GM18951 (cell line): ENCODE measurements around the gene SLC13A2.

ENCODE experiments used
- POLR2A ChIP-seq: IDR thresholded peaks from 4 replicates; pipeline ENCODE4 v1.6.1; 2011; ENCODE audit warnings: mild to moderate bottlenecking; ENCODE audit not compliant: insufficient read length, insufficient read depth; ENCODE audit errors: extremely low read depth
- in situ Hi-C: fragments of 300-500 bp; cut with MboI; formaldehyde crosslinking; loops from one replicate; pipeline ENCODE4 v1.12.0; 2022; ENCODE audit warnings: low sequenced_read_pairs, mixed read lengths, inconsistent platforms; ENCODE audit not compliant: unreplicated experiment

The SLC13A2 gene

DNA sequence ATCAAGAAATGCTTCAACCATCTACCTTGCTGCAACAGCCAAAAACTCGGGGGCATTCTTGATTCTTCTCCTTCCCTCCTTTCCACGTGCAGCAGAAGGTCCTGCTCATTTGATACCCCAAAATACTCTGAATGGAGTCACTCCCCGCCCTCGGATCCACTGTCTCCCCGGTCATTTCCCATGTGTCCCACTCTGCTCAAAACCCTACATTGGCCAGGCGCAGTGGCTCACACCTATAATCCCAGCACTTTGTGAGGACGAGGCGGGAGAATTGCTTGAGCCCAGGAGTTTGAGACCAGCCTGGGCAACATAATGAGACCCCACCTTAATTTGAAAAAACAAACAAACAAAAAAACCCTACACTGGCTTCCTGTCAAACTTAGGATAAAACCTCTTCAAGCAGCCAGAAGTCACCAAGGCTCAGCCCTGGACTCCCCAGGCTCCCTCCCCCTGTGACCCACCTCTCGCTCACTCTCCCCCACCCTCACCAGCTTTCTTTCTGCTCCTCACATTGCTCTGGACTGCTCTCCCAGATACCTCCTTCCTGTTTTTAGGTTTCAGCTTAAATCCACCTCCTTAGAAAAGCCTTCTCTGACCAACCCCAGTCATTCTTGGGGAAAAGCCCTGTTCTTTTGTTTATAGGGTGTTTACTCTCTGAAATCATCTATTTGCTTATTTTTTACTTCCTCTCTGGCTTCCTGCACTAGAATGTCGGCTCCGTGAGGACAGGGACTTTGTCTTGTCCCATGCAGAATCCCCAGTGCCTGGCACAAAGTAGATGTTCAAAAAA is 2.8 kb downstream of the SLC13A2 start:
- in situ Hi-C loops: no loop called here

DNA sequence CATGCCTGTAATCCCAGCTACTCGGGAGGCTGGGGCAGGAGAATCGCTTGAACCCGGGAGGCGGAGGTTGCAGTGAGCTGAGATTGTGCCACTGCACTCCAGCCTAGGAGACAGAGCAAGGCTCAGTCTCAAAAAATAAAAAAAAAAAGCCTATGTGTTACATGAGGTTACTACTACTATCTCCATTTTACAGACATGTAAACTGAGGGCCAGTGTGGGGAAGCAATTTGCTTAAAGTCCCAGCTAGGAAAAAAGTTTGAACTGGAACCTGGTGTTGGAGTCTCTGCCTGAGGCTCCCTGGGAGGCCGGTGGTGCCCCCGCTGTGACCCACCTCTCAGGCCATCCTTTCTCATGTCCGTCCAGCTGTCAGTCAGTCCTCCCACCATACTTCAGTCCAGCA is 4.5 kb downstream of the SLC13A2 start:
- no peak for TF ChIP-seq POLR2A
- in situ Hi-C loops: no loop called here

More for the DNA sequence above, 2.8 kb downstream of the SLC13A2 start:
- no peak for TF ChIP-seq POLR2A

DNA sequence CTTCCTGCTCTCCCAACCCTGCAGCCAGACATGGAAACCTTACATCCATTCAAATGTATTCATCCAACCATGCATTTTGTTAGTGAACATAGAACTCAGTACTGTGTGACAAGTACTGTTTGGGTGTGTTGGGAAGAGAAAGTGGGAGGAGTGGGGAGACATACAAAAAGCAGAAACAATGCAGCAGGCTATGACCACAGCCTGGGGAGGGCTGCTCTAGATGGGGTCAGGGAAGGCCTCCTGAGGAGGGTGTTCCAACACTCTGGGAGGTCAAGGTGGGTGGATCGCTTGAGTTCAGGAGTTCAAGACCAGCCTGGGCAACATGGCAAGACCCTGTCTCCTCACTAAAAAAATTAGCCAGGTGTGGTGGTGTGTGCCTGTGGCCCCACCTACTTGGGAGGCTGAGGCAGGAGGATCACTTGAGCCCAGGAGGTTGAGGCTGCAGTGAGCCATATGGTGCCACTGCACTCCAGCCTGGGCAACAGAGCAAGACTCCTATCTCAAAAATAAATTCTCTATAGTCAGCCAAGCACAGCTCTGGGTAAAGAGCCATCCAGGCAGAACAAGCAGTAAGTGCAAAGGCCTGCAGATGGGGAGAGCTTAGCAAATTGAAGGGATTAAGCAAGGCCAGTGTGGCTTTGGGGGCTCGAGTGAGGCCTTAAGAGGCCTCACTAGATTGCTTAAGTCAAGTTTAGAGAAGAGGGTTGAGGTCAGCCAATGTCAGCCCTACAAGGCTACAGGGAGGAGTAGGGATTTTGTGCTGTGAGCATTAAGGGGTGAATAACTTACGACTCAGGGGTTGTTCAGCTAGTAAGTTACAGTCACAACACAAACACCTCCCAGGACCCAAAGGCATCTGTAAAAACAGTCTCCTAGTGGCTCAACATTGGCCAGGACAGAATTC is 5.5 kb downstream of the SLC13A2 start:
- TF ChIP-seq POLR2A: no peak
- in situ Hi-C loops: no loop called here

DNA sequence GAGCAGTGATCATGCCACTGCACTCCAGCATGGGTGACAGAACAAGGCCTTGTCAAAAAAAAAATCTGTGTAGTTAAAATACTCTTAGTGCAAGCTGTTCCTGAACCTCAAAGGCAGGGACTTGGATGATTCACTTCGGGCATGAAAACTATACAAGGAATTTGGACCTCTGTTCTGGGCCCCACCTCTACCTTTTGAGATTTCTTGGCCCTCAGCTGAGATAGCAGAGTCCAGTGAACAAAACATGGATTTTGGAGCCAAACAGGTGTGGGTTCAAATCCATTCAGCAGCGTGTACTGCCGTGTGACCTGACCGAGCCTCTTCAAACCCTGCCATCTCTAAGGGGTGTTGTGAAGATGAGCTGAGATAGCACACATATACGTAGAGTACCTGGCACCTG is 6.8 kb downstream of the SLC13A2 start:
- TF ChIP-seq POLR2A: no peak
- in situ Hi-C loops: no loop called here

DNA sequence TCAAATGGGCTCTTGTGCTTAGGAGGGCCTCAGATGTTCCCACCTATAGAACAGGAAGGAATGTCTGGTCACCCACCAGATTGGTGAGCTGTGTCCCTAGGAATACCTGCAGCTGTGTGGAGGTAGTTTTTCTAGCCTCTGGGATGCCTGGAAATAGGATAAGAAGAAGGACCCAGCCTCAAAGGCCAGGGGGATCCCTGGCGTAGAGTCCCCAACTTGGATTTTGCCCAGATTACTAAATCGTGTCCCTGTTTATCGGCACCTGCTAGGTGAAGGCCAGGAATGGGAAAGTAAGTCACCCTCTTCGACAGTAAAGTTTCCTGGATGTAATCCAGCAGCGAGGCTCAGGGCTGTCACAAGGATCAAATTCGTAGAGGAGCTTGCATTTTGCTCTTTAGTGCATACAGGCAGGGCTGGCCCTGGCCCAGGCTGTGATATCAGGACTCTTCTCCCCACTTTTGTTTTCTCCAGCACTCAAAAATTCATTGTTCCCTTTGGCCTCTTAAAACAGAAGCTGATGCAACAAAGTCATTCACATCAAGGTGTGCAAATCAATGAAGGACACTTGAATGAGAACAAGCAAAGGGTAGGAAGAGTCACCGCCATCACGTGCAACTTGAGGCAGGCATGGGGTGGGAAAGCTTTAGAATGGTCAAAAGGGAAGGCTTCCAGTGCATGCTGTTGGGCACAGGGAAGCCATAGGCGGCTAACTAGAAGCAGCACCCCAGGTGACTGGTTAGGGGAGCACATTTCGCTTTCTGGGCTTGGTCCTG is 7.5 kb downstream of the SLC13A2 start:
- in situ Hi-C loops: no loop called here
- no peak for TF ChIP-seq POLR2A

DNA sequence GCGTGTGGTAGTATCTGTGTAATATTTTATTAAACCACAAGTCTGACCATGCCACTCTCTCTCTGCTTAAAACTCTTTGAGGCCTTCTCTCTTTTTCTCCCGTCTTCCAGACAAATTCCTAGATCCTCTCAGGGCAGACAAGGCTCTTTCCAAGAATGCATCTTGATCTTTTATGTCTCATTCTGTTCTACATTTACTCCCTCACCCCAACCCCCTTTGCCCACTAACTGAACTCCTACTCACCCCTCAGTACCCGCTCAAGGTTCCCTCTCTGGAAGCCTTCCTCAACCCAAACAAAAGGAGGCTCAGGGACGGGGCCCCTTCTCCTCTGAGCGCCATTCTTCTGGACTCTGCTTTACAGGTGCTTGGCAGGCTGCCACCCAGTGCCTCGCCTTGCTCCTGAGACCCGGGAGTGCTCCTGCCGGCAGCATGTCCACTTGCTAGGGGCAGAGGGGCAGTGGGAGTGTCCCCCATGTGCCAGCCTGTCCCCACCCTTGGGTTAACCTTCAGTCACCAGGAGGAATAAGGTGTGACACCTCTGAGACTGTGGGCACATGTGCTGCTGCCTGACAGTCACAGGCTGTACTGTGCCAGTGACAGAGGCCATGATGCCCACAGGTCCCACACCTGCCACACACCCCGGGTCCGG is 9.2 kb downstream of the SLC13A2 start:
- TF ChIP-seq POLR2A: no peak
- in situ Hi-C loops: no loop called here

DNA sequence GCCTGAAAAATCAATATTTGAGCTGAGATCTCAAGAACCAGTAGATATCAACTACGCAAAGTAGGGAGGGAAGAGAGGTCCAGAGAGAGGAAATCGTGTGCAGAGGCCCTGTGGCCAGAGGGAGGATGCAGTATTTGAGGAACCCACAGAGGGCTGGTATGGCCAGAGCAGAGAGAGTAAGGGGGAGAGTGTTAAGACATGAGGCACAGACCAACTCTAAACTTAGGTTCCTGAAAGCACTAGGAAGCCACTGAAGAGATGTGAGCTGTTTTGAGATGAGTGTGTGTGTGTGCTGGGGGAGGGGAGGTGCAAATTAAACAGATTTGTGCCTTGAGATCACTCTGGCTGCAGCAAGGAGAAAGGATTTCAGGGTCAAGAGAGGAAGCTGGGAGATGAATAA is 10.9 kb downstream of the SLC13A2 start:
- in situ Hi-C loops: no loop called here
- no peak for TF ChIP-seq POLR2A

DNA sequence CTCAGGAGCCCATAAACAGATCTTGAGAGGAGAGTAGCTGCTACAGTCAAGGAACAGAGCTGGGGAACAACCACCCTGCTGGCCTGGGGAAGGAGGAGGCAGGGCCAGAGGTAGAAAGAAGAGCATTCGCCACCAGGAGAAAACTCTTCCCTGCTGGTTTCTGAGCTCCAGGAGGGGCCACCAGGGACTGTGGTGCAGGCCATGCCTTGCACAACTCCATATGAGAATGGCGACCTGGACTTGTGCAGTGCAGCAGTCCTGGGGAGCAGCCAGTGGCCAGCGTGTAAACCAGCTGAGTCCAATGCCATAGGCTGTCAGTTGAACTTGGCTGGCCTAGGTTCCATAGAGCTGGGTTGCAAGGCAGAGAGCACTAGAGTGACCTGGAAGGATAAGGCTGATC is 11.6 kb downstream of the SLC13A2 start:
- in situ Hi-C loops: no loop called here
- no peak for TF ChIP-seq POLR2A

DNA sequence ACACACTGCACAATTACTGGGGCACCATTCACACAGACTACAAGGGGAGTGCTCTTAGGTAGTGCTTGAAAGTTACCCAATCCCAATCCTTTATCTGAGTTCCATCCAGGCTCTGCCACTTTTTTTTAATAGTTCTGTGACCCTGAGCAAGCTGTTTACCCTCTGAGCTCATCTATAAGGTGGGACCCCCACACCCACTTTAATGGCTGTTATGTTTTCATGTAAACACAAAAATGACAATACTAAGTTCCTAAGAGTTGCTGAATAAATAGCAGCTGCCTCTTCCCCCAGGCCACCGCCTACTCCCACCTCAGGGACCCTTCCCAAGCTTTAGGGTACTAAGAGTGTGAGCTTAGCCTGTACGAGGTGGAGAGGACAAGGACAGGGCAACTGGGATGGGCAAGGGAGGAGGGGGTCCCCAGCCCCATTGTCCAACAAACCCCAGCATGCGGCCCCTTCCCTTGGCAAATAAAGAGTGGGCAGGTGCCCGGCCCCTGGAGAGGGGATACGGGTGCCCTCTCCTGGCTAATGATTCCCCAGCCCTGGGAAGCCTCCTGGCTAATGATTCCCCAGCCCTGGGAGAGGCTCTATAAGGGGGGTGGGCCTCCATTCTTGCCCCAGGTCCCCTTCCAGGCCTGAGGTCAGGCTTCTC is 14.6 kb downstream of the SLC13A2 start:
- no peak for TF ChIP-seq POLR2A

DNA sequence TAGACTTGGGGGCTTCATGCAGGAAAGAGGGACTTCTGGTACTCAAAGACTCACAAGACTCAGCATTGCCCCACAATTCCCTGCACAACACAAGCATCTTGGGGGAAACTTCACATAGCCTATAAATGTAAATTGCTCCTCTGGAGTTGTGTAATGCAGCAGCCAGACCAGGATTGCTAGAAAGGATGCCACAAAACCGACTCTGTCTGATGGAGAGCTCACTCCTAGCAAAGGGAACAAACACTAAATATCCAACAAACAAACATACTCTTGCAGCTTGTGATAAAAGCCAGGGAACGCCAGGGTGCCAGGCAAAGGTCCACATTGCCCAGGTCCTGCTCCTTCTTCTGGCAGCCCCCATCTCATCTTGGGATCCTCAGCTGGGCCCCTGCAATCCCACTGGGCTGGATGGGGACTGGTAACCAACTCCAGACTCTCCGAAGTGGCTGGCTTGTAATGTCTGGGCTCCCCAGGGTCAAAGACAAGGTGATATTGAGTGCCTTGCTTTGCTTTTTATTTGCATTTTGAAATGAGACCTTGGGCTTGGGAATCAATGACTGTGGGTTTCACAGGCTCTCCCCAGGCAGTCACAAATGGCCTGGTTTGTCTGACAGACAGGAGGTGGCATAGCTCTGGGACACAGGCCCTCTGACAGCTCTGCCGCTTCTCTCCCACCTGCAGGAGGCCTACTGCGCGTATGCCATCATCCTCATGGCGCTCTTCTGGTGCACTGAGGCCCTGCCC is 15.3 kb downstream of the SLC13A2 start:
- TF ChIP-seq POLR2A: no peak
- in situ Hi-C loops: no loop called here

More for the DNA sequence above, 14.6 kb downstream of the SLC13A2 start:
- in situ Hi-C loops: no loop called here

DNA sequence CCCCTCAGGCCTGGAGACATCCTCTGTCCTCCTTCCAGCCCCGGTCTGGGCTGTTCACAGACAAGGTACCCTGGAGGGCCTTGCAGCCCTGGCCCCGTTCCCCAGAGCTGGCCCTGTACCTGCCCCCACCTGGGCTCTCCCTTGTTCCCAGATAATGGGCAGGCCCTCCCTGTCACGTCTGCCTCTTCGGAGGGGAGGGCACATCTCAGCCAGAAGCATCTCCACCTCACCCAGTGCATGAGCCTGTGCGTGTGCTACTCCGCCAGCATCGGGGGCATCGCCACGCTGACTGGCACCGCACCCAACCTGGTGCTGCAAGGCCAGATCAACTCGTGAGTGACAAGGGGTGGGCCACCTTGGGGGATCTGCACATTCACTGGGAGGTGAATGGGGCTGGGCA is 17.8 kb downstream of the SLC13A2 start:
- no peak for TF ChIP-seq POLR2A
- in situ Hi-C loops: no loop called here

DNA sequence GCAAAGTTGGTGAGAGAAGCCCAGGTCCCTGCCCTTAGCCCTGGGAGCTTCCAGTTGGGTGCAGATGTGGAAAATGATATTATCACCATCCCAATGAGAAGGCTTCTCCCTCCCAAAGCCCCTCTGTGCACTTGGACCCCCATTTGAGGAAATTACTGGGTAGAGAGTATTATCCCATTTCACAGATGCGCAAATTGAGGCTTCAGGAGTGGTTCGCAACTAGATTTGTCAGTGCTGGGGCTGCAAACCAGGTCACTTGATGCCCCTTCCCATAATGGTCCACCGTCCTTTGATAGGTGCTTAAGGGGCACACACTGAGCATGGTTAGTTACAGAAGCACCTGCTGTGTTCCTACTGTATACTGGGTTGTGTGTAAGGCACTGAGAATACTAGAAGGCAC is 18.4 kb downstream of the SLC13A2 start:
- in situ Hi-C loops: no loop called here
- no peak for TF ChIP-seq POLR2A
